ENCODE data around the gene CDKN2B-AS1. TPM values are rescaled to one million over a fixed set of nuclear protein-coding genes. Genes with fewer than 3 reads are reported as not detected.

Gene CDKN2B-AS1
- total RNA-seq, 1 experiment from 2014 or later: 0.24 TPM

- no peak for TF ChIP-seq STAT6 (CRISPR knock-in tag; conservative IDR thresholded peaks at IDR 0.05; ENCODE audit: low read depth)
- no peak for TF ChIP-seq NR2C2 (CRISPR knock-in tag; IDR thresholded peaks at IDR 0.05)
These were observed 33.0 kb upstream of the CDKN2B-AS1 start (continued) for GRCh38 chr9:21961569-21961968.

GRCh38 chr9:21964925-21965385, 29.6 kb upstream of the CDKN2B-AS1 start:
- no peak for TF ChIP-seq FOXK1 (CRISPR knock-in tag; IDR thresholded peaks at IDR 0.05)
- no peak for TF ChIP-seq EMX1 (CRISPR knock-in tag; IDR thresholded peaks at IDR 0.05)
- TF ChIP-seq IRF1 (CRISPR knock-in tag; IDR thresholded peaks at IDR 0.05): no peak
- TF ChIP-seq SOX15 (CRISPR knock-in tag; IDR thresholded peaks at IDR 0.05): no peak
- TF ChIP-seq MXD4 (CRISPR knock-in tag; IDR thresholded peaks at IDR 0.05; ENCODE audit: borderline replicate concordance): no peak
- no peak for TF ChIP-seq HMGA2 (CRISPR knock-in tag; IDR thresholded peaks at IDR 0.05)
- TF ChIP-seq, protein P1, sequence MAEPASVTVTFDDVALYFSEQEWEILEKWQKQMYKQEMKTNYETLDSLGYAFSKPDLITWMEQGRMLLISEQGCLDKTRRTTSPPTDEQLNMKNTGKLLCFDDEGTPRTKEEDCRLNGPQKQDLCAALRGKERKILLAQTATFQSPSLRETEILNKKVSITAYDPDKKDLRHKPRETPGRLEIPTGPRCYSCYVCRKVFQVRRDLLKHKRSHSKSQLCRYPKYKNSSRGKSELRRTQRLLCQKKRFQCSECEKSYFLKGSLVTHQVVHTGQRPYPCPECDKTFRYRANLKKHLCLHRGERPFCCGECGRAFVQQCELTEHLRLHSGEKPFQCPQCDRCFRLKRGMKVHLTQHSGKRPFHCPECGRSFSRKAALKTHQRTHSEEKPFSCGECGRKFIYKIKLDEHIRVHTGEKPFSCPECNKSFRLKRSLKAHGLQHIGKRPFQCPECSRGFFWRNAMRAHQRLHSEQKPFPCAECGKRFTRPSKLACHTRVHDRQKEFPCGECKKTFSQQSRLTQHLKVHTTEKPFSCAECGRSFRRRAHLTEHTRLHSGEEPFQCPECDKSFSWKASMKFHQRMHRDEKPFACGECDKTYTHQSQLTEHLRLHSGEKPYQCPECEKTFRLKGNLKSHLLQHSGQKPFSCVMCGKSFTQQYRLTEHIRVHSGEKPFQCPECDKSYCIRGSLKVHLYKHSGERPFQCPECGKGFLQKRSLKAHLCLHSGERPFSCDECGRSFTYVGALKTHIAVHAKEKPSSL (CRISPR knock-in tag; conservative IDR thresholded peaks at IDR 0.05): no peak
- no peak for TF ChIP-seq ZNF671 (CRISPR knock-in tag; IDR thresholded peaks at IDR 0.05)
- TF ChIP-seq NFE2L1 (CRISPR knock-in tag; IDR thresholded peaks at IDR 0.05): no peak
- TF ChIP-seq NR3C1 (CRISPR knock-in tag; conservative IDR thresholded peaks at IDR 0.05; ENCODE audit: low read depth): no peak
- TF ChIP-seq, protein P2, sequence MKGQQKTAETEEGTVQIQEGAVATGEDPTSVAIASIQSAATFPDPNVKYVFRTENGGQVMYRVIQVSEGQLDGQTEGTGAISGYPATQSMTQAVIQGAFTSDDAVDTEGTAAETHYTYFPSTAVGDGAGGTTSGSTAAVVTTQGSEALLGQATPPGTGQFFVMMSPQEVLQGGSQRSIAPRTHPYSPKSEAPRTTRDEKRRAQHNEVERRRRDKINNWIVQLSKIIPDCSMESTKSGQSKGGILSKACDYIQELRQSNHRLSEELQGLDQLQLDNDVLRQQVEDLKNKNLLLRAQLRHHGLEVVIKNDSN (CRISPR knock-in tag; IDR thresholded peaks at IDR 0.05): no peak
- no peak for TF ChIP-seq OVOL2 (CRISPR knock-in tag; IDR thresholded peaks at IDR 0.05; ENCODE audit: borderline replicate concordance)
- DNase-seq (ENCODE audit: low spot score): no peak
- ChIA-PET POLR2A (no interaction called here), CTCF (interaction anchor here (0.7 to 1.2 kb wide), 2 partner anchors 44 to 194 kb away, joined by 3 to 5 read pairs; partner anchors contain the start of gene CDKN2B)
- Mint-ChIP-seq H3K9me3 (peaks cover 2% of the 10 kb centered on the region; the same call in 1 of the 2 replicates), H3K4me3 (peak overlapping the region; percentile 66), H3K27ac (no peak overlapping the region), H3K4me1 (peaks cover 49% of the 10 kb centered on the region), H3K36me3 (no peaks in the 10 kb centered on the region), H3K27me3 (ENCODE audit: low read depth) (peaks cover 97% of the 10 kb centered on the region)
- ATAC-seq: 0 out of 2 replicates have a peak, but pooled peaks have one; percentile 6

- POLR2A ChIA-PET: no interaction called here
- peaks cover 55% of the 10 kb centered on the region for H3K4me1 Mint-ChIP-seq
- TF ChIP-seq SMAD3 (CRISPR knock-in tag; IDR thresholded peaks at IDR 0.05; ENCODE audit: borderline replicate concordance): no peak
These were observed 29.1 kb upstream of the CDKN2B-AS1 start for GRCh38 chr9:21965401-21965951.

More at GRCh38 chr9:21965401-21965951, 29.1 kb upstream of the CDKN2B-AS1 start:
- H3K27ac Mint-ChIP-seq: no peak overlapping the region
- peaks cover 97% of the 10 kb centered on the region for H3K27me3 Mint-ChIP-seq (ENCODE audit: low read depth)
- peak overlapping the region; percentile 66 for H3K4me3 Mint-ChIP-seq
- H3K36me3 Mint-ChIP-seq: no peaks in the 10 kb centered on the region
- DNase-seq (ENCODE audit: low spot score) (peak; percentile 81), ATAC-seq (peak; percentile 77)
- CTCF ChIA-PET: interaction anchor here (1.0 to 1.2 kb wide), 2 partner anchors 32 to 152 kb away, joined by 3 to 4 read pairs; no protein-coding TSS in a partner anchor
- no peaks in the 10 kb centered on the region for H3K9me3 Mint-ChIP-seq
